Aorta (tissue), 5 donors: ENCODE data around the gene TDRD1. TPM values are rescaled to one million over a fixed set of nuclear protein-coding genes. Genes with fewer than 3 reads are reported as not detected.

ENCODE experiments used
- ATAC-seq: fragments of 200-7000 bp; cut with Tn5 transposase; one replicate; pipeline ENCODE4 v1.9.1; 2022; ENCODE audit warnings: moderate library complexity; ENCODE audit not compliant: low FRiP score
- DNase-seq, 2 donors: peaks; one replicate each; pipeline ENCODE4 v3.0.0-alpha.2; 2020
- H3K27ac ChIP-seq, 2 donors: one replicate each; pipeline ENCODE4 v1.5.1; 2013; ENCODE audit warnings: low read length in 2 of 2, mild to moderate bottlenecking in 2 of 2, moderate library complexity in 2 of 2, control low read depth in 1 of 2, inconsistent platforms in 1 of 2, low read depth in 1 of 2
- H3K27me3 ChIP-seq, 2 donors: one replicate each; pipeline ENCODE4 v1.6.1; 2013; ENCODE audit warnings: control low read depth in 1 of 2, low read length in 1 of 2, mild to moderate bottlenecking in 1 of 2, moderate library complexity in 1 of 2; ENCODE audit not compliant: insufficient read depth in 2 of 2, control insufficient read depth in 1 of 2
- H3K36me3 ChIP-seq, 2 donors: one replicate each; pipeline ENCODE4 v1.6.1; 2013; ENCODE audit warnings: control low read depth in 1 of 2, low read length in 1 of 2, mild to moderate bottlenecking in 1 of 2; ENCODE audit not compliant: insufficient read depth in 2 of 2, control insufficient read depth in 1 of 2
- H3K4me1 ChIP-seq, 2 donors: one replicate each; pipeline ENCODE4 v1.6.1; 2013; ENCODE audit warnings: low read length in 2 of 2, control low read depth in 1 of 2, mild to moderate bottlenecking in 1 of 2, moderate library complexity in 1 of 2; ENCODE audit not compliant: insufficient read depth in 2 of 2, control insufficient read depth in 1 of 2
- H3K4me3 ChIP-seq, 2 donors: one replicate each; pipeline ENCODE4 v1.5.1; 2013; ENCODE audit warnings: low read length in 2 of 2, control low read depth in 1 of 2, mild to moderate bottlenecking in 1 of 2
- H3K9me3 ChIP-seq: one replicate; pipeline ENCODE4 v1.6.1; 2013; ENCODE audit warnings: mild to moderate bottlenecking, low read length; ENCODE audit not compliant: control insufficient read depth
- WGBS, 2 donors: extraction: QIAGEN DNeasy Blood & Tissue Kit; methylation state at CpG; one replicate each; pipeline ENCODE4 v1.1.7; 2013; 5-methylcytosine and 5-hydroxymethylcytosine counted together
- intact Hi-C, 2 donors: fragments of 100-400 bp; cut with DNase I; formaldehyde crosslinking; loops; one replicate each; pipeline versions ENCODE4 v1.14.2 to v1.15.0; 2022
- polyA plus RNA-seq, 2 donors: library from polyadenylated mRNA; stranded (reverse); fragments of 200-250 nt; gene quantifications; one replicate each; pipeline ENCODE4 v1.2.3, GENCODE V29; 2013
- total RNA-seq, 2 donors: library from RNA; stranded (reverse); fragmentation: NEBNext Ultra II Directional; extraction: Animal tissue kit (Norgen Biotek cat#: 25700); gene quantifications; one replicate each; pipeline ENCODE4 v1.2.1, GENCODE V29; 2021
- donor health status: healthy with polysubstance abuse.
- donor health status: Bipolar disorder and iron deficiency.
- donor health status: DM: no; HTN: no; CAD: no.
- donor health status: DM: no; HTN: no; CAD: no.
- donor health status: DM: yes; HTN: yes; CAD: no.

Gene TDRD1
- total and polyA plus RNA-seq, 4 donors: 0.19 to 0.78 (median 0.36) TPM; not detected in 1

GRCh38 chr10:114172216-114172615, 6.9 kb upstream of the TDRD1 start:
- Histone ChIP-seq H3K27ac (peak overlapping the region in 1 of 2 donors; percentile 33), H3K4me3 (no peak overlapping the region), H3K36me3 (no peaks in the 10 kb centered on the region), H3K4me1 (peaks cover 0 to 1% of the 10 kb centered on the region in 2 donors), H3K27me3 (no peaks in the 10 kb centered on the region), H3K9me3 (no peaks in the 10 kb centered on the region)
- no peak for DNase-seq
- ATAC-seq: no peak
- intact Hi-C loops: no loop called here
- 16 to 26% methylated on average over 1 of the region's 1 CpG for WGBS, 2 donors

GRCh38 chr10:114172776-114173602, 6.2 kb upstream of the TDRD1 start:
- DNase-seq (no peak), ATAC-seq (no peak)
- Histone ChIP-seq H3K36me3 (no peaks in the 10 kb centered on the region), H3K27me3 (no peaks in the 10 kb centered on the region), H3K4me3 (peak overlapping the region; percentile 82 to 89), H3K4me1 (peaks cover 0 to 1% of the 10 kb centered on the region in 2 donors), H3K9me3 (no peaks in the 10 kb centered on the region), H3K27ac (no peak overlapping the region)
- 27 to 47% methylated on average over 9 of the region's 9 CpGs for WGBS, 2 donors
- intact Hi-C loops: no loop called here

GRCh38 chr10:114173603-114173920, 5.6 kb upstream of the TDRD1 start:
- peaks cover 0 to 1% of the 10 kb centered on the region in 2 donors for H3K4me1 ChIP-seq
- H3K36me3 ChIP-seq: no peaks in the 10 kb centered on the region
- no peaks in the 10 kb centered on the region for H3K9me3 ChIP-seq
- DNase-seq: peak in 1 of 2 donors; percentile 84
- no peaks in the 10 kb centered on the region for H3K27me3 ChIP-seq
- intact Hi-C loops: no loop called here
- ATAC-seq: peak; percentile 51
- WGBS, 2 donors: 0% methylated on average over 23 of the region's 23 CpGs
- peak overlapping the region in 1 of 2 donors; percentile 41 for H3K27ac ChIP-seq
- peak overlapping the region; percentile 82 to 89 for H3K4me3 ChIP-seq

- Histone ChIP-seq H3K27ac (peak within 1 kb of the TSS in 1 of 2 donors; percentile 41), H3K4me1 (peaks cover 0 to 1% of the 10 kb centered on the region in 2 donors), H3K36me3 (no peaks in the 10 kb centered on the region), H3K9me3 (no peaks in the 10 kb centered on the region), H3K4me3 (peak within 1 kb of the TSS; percentile 82 to 89), H3K27me3 (no peaks in the 10 kb centered on the region)
- intact Hi-C loops: no loop called here
- WGBS, 2 donors: 0% methylated on average over 49 of the region's 49 CpGs
- ATAC-seq: peak; percentile 98
- DNase-seq: peak; percentile 95 to 97
These were observed 5.0 kb upstream of the TDRD1 start, which contains the start of gene CCDC186 for GRCh38 chr10:114173921-114174694. CCDC186 (minus strand) TSS chr10:114174203; CDS start chr10:114163268, 10,935 bp downstream.

GRCh38 chr10:114174695-114175188, 4.4 kb upstream of the TDRD1 start:
- WGBS, 2 donors: 1% methylated on average over 19 of the region's 19 CpGs
- no peaks in the 10 kb centered on the region for H3K27me3 ChIP-seq
- H3K36me3 ChIP-seq: no peaks in the 10 kb centered on the region
- peak; percentile 58 for ATAC-seq
- peak; percentile 66 to 80 for DNase-seq
- H3K27ac ChIP-seq: no peak overlapping the region
- peak overlapping the region; percentile 82 to 89 for H3K4me3 ChIP-seq
- H3K4me1 ChIP-seq: peaks cover 0 to 1% of the 10 kb centered on the region in 2 donors
- H3K9me3 ChIP-seq: no peaks in the 10 kb centered on the region
- intact Hi-C loops: no loop called here

GRCh38 chr10:114175667-114176066, 3.5 kb upstream of the TDRD1 start:
- no peaks in the 10 kb centered on the region for H3K36me3 ChIP-seq
- DNase-seq: no peak
- no peak overlapping the region for H3K27ac ChIP-seq
- WGBS, 2 donors: 86 to 89% methylated on average over 1 of the region's 1 CpG
- no peak for ATAC-seq
- no peaks in the 10 kb centered on the region for H3K27me3 ChIP-seq
- intact Hi-C loops: no loop called here
- no peaks in the 10 kb centered on the region for H3K9me3 ChIP-seq
- peaks cover 0 to 1% of the 10 kb centered on the region in 2 donors for H3K4me1 ChIP-seq
- no peak overlapping the region for H3K4me3 ChIP-seq

GRCh38 chr10:114176511-114176910, 2.6 kb upstream of the TDRD1 start:
- peaks cover 0 to 1% of the 10 kb centered on the region in 2 donors for H3K4me1 ChIP-seq
- no peaks in the 10 kb centered on the region for H3K9me3 ChIP-seq
- no peak for ATAC-seq
- H3K27ac ChIP-seq: no peak overlapping the region
- H3K4me3 ChIP-seq: no peak overlapping the region
- H3K27me3 ChIP-seq: no peaks in the 10 kb centered on the region
- H3K36me3 ChIP-seq: no peaks in the 10 kb centered on the region
- 87 to 91% methylated on average over 1 of the region's 1 CpG for WGBS, 2 donors
- no peak for DNase-seq
- intact Hi-C loops: no loop called here

- no peaks in the 10 kb centered on the region for H3K4me1 ChIP-seq
- intact Hi-C loops: no loop called here
- H3K9me3 ChIP-seq: no peaks in the 10 kb centered on the region
- no peak for ATAC-seq
- H3K36me3 ChIP-seq: no peaks in the 10 kb centered on the region
- H3K27ac ChIP-seq: no peak overlapping the region
- H3K4me3 ChIP-seq: no peak overlapping the region
- no peak for DNase-seq
- 59 to 67% methylated on average over 8 of the region's 8 CpGs for WGBS, 2 donors
- H3K27me3 ChIP-seq: peaks cover 0 to 1% of the 10 kb centered on the region in 2 donors
These were observed 594 bp downstream of the TDRD1 start for GRCh38 chr10:114179747-114180146.
